Astrocyte (in vitro differentiated cells and primary cell): Measurements from ENCODE around the gene CAPZB. TPM values are rescaled to one million over a fixed set of nuclear protein-coding genes. Genes with fewer than 3 reads are reported as not detected.
A peak's percentile ranks its signal among the peaks of the same experiment; 100 is the strongest.

ENCODE experiments used
- DNase-seq: peaks from one replicate; pipeline ENCODE4 v3.0.0-alpha.2; 2010; ENCODE audit warnings: low read depth
- FAIRE-seq: peaks from 2 replicates; lab custom pipeline; 2011; peaks lifted over from hg19 to GRCh38; lab: Jason Lieb, UNC
- H2AFZ ChIP-seq: 2 replicates; pipeline ENCODE4 v1.6.0; 2012; ENCODE audit warnings: low read depth, low read length, inconsistent platforms
- H3K27ac ChIP-seq: 2 replicates; pipeline ENCODE4 v1.5.1; 2011; ENCODE audit warnings: low read depth, low read length, inconsistent platforms
- H3K27me3 ChIP-seq: 2 replicates; pipeline ENCODE4 v1.6.0; 2011; ENCODE audit warnings: low read length, inconsistent platforms; ENCODE audit not compliant: insufficient read depth
- H3K36me3 ChIP-seq: 2 replicates; pipeline ENCODE4 v1.5.1; 2011; ENCODE audit warnings: low read length, inconsistent platforms; ENCODE audit not compliant: insufficient read depth
- H3K4me1 ChIP-seq: 2 replicates; pipeline ENCODE4 v1.5.1; 2011; ENCODE audit warnings: low read length, inconsistent platforms; ENCODE audit not compliant: insufficient read depth
- H3K4me2 ChIP-seq: 2 replicates; pipeline ENCODE4 v1.6.0; 2012; ENCODE audit warnings: low read length, inconsistent platforms
- H3K4me3 ChIP-seq: 2 replicates; pipeline ENCODE4 v1.5.1; 2011; ENCODE audit warnings: low read depth, mild to moderate bottlenecking, low read length, inconsistent platforms; ENCODE audit not compliant: insufficient read depth
- H3K79me2 ChIP-seq: 2 replicates; pipeline ENCODE4 v1.6.0; 2012; ENCODE audit warnings: mild to moderate bottlenecking, low read length, inconsistent platforms; ENCODE audit not compliant: insufficient read depth
- H3K9ac ChIP-seq: 2 replicates; pipeline ENCODE4 v1.6.0; 2012; ENCODE audit warnings: mild to moderate bottlenecking, low read length, inconsistent platforms
- H3K9me3 ChIP-seq: 2 replicates; pipeline ENCODE4 v1.5.1; 2012; ENCODE audit warnings: low read depth, mild to moderate bottlenecking, low read length, inconsistent platforms; ENCODE audit not compliant: insufficient read depth
- H4K20me1 ChIP-seq: 2 replicates; pipeline ENCODE4 v1.6.0; 2012; ENCODE audit warnings: low read length, inconsistent platforms; ENCODE audit not compliant: insufficient read depth
- H3K27ac Mint-ChIP-seq: one replicate; pipeline ENCODE4 v1.8.0; 2021; ENCODE audit warnings: mild to moderate bottlenecking, mixed read lengths; ENCODE audit not compliant: unreplicated experiment
- H3K27me3 Mint-ChIP-seq: one replicate; pipeline ENCODE4 v1.8.0; 2021; ENCODE audit warnings: low read depth, mixed read lengths; ENCODE audit not compliant: unreplicated experiment
- H3K36me3 Mint-ChIP-seq: one replicate; pipeline ENCODE4 v1.8.0; 2021; ENCODE audit warnings: low read depth, mixed read lengths; ENCODE audit not compliant: unreplicated experiment
- H3K4me1 Mint-ChIP-seq: one replicate; pipeline ENCODE4 v1.8.0; 2021; ENCODE audit warnings: low read depth, mixed read lengths; ENCODE audit not compliant: unreplicated experiment
- H3K4me3 Mint-ChIP-seq: one replicate; pipeline ENCODE4 v1.8.0; 2021; ENCODE audit warnings: mild to moderate bottlenecking, moderate library complexity, mixed read lengths; ENCODE audit not compliant: unreplicated experiment
- H3K9me3 Mint-ChIP-seq: one replicate; pipeline ENCODE4 v1.8.0; 2021; ENCODE audit warnings: mild to moderate bottlenecking, mixed read lengths; ENCODE audit not compliant: unreplicated experiment
- EZH2 ChIP-seq: IDR thresholded peaks from 2 replicates; pipeline ENCODE4 v1.6.1; 2012; ENCODE audit warnings: mild to moderate bottlenecking, low read length, inconsistent platforms; ENCODE audit not compliant: insufficient read depth
- total RNA-seq: library from RNA; stranded (reverse); gene quantifications from 2 replicates; pipeline ENCODE4 v1.2.1, GENCODE V29; 2021
- TF ChIP-seq, protein P1 (sequence below): IDR thresholded peaks from 2 replicates; pipeline ENCODE4 v1.5.1; 2011; ENCODE audit warnings: low read depth, mild to moderate bottlenecking, inconsistent platforms, low read length, moderate library complexity; ENCODE audit not compliant: insufficient read depth

CAPZB gene
- total RNA-seq, 1 donor from 2014 or later: 458 TPM

DNA sequence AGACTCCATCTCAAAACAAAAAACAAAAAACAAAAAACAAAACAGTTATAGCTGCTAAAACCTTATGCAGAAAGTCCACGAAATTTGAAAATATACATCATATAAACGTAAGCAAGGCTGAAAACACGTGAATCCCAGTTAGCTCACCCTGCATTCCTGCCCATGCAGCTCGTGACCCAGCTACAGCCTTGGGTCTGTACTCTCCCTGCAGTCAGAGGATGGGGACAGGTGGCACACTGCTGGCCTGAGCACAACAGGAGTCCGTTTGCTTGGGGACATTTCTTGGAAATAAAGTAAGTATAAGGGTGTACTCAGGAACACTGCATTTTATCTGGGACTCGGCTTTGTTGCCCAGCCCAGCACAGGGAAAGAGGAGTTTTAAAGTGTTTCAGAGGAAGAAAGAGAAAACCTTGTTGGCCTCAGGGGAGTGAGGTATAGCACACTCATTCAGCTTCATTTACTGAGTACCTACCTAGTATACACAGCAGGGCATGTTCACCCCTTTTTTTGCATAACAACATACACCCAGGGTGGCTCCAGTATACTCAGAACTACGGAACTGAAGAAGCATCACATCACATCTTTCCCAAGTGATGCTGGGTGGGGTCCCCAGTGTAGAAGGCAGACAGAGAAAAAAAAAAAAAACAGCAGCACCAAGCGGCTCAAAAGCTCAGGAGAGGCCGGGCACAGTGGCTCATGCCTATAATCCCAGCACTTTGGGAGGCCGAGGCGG is 44.1 kb downstream of the CAPZB start:
- no peaks in the 10 kb centered on the region for H3K9me3 Mint-ChIP-seq
- peaks cover 19% of the 10 kb centered on the region for H3K36me3 Mint-ChIP-seq
- Histone ChIP-seq H3K79me2 (peaks cover 97% of the 10 kb centered on the region), H4K20me1 (peaks cover 85% of the 10 kb centered on the region), H3K27me3 (no peaks in the 10 kb centered on the region), H3K27ac (peak overlapping the region; percentile 53), H3K4me2 (peak overlapping the region; percentile 47), H2AFZ (no peak overlapping the region), H3K9ac (peak overlapping the region; percentile 36), H3K9me3 (no peaks in the 10 kb centered on the region), H3K4me1 (peaks cover 68% of the 10 kb centered on the region), H3K36me3 (no peaks in the 10 kb centered on the region), H3K4me3 (no peak overlapping the region)
- FAIRE-seq (no peak), DNase-seq (no peak)
- H3K27ac Mint-ChIP-seq: peak overlapping the region; percentile 89
- TF ChIP-seq EZH2: no peak
- TF ChIP-seq, protein P1, sequence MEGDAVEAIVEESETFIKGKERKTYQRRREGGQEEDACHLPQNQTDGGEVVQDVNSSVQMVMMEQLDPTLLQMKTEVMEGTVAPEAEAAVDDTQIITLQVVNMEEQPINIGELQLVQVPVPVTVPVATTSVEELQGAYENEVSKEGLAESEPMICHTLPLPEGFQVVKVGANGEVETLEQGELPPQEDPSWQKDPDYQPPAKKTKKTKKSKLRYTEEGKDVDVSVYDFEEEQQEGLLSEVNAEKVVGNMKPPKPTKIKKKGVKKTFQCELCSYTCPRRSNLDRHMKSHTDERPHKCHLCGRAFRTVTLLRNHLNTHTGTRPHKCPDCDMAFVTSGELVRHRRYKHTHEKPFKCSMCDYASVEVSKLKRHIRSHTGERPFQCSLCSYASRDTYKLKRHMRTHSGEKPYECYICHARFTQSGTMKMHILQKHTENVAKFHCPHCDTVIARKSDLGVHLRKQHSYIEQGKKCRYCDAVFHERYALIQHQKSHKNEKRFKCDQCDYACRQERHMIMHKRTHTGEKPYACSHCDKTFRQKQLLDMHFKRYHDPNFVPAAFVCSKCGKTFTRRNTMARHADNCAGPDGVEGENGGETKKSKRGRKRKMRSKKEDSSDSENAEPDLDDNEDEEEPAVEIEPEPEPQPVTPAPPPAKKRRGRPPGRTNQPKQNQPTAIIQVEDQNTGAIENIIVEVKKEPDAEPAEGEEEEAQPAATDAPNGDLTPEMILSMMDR: no peak
- H3K27me3 Mint-ChIP-seq: no peaks in the 10 kb centered on the region
- H3K4me1 Mint-ChIP-seq: peaks cover 71% of the 10 kb centered on the region
- H3K4me3 Mint-ChIP-seq: no peak overlapping the region

DNA sequence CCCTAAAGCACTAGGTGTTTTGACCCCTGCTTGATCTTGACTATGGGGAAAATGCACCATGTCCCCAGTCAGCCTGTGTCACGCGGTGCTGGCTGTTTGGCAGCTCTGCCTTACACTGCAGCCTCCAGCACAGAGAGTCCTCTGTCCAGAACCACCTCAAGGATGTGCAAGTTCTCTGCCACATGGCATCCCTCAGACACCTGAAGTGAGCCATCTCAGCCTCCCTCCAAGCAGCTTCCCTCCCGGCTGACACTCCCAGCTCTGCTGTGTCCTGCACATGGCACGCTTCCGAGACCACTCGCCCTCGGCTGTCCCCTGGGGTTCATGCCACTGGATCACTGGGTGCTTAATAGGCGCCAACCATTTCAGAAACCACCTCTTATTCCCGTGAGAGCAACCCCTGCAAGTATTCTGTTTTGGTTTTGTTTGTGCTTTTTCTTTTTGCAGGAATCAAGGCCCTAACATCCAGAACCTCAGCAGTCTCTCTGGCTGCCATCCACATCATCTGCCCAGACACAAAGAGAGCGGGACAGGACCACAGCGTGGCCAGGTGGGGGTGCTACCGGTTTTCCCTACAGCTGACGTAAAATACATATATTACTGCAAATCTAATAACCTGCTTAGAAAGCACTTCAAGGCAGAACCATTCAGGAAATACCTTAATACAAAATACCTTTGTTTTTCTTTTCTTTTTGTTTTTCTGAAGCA is 45.7 kb downstream of the CAPZB start:
- Histone ChIP-seq H3K9ac (peak overlapping the region; percentile 30), H3K27ac (peak overlapping the region; percentile 53), H3K9me3 (no peaks in the 10 kb centered on the region), H3K36me3 (no peaks in the 10 kb centered on the region), H3K27me3 (no peaks in the 10 kb centered on the region), H4K20me1 (peaks cover 86% of the 10 kb centered on the region), H3K4me2 (peak overlapping the region; percentile 47), H3K4me3 (no peak overlapping the region), H3K79me2 (peaks cover 97% of the 10 kb centered on the region), H3K4me1 (peaks cover 68% of the 10 kb centered on the region), H2AFZ (no peak overlapping the region)
- peak overlapping the region; percentile 89 for H3K27ac Mint-ChIP-seq
- DNase-seq (no peak), FAIRE-seq (no peak)
- no peaks in the 10 kb centered on the region for H3K9me3 Mint-ChIP-seq
- no peaks in the 10 kb centered on the region for H3K27me3 Mint-ChIP-seq
- TF ChIP-seq, protein P1: no peak
- TF ChIP-seq EZH2: no peak
- peak overlapping the region; percentile 57 for H3K4me3 Mint-ChIP-seq
- peaks cover 72% of the 10 kb centered on the region for H3K4me1 Mint-ChIP-seq
- H3K36me3 Mint-ChIP-seq: peaks cover 19% of the 10 kb centered on the region
